AG20443 (cell line): ENCODE measurements around the gene NLGN1.
"Not testable (repeated sequence)": the region's sequence is repeated elsewhere in the genome, so short reads cannot be mapped to it uniquely, and the experiment has no call there.

Experiments used
- DNase-seq: peaks from one replicate; pipeline ENCODE4 v3.0.0; 2012; ENCODE audit warnings: low spot score, mixed read lengths

Gene NLGN1

GRCh38 chr3:174168026-174168425, 770.5 kb downstream of the NLGN1 start:
- DNase-seq = no peak

GRCh38 chr3:174168538-174169254, 771.2 kb downstream of the NLGN1 start:
- DNase-seq = no peak

- no peak for DNase-seq
Measured at GRCh38 chr3:174169736-174170135, 772.2 kb downstream of the NLGN1 start.

GRCh38 chr3:174170248-174170647, 772.7 kb downstream of the NLGN1 start:
- DNase-seq = peak; percentile 23

DNA sequence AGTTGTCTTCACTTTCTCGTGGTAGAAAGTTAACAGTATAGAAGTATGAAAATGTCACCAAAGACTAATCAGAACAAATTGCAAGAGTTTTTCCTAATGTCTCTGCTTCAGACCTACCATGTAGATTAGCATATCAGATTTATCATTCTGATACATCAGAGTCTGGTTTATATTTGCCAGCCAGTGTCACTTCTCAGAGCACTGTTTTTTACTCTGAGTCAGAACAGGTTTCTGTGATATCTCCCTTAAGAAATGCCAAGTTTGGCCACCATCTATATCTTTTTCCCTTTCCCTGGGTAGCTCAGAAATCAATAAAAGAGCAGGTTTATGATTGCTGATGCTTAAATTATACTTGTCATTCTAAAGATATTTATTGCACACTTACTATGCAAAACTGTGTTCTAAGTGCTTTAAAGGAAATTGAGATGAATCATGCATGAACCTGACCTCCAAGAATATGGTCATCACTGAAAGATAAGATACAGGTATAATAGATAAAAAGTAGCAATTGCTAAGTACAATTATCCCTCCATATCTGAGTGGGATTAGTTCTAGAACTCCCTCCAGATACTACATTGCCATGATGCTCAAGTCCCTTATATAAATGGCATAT, 788.9 kb downstream of the NLGN1 start:
- DNase-seq = no peak

- no peak for DNase-seq
Measured at GRCh38 chr3:174191380-174191779, 793.8 kb downstream of the NLGN1 start.

- DNase-seq = no peak
Measured at GRCh38 chr3:174191895-174192294, 794.4 kb downstream of the NLGN1 start.

DNA sequence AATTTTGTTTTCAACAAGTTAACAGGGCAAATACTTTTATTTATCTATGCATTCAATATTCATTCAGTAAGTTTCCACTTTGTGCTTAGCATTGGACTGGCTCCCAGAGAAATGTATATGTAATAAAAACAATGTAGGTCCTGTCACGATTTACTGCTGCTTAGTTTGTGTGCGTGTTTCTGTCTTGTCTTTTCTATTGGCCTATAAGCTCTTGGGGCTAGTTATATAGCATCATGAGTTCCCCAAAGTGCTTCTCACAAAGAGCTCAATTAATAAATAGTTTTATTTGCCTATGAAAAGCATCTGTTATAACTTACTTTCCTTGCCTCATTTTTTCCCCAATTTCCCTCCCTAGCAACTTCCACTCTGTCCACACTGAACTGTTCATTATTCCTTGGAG, 794.9 kb downstream of the NLGN1 start:
- DNase-seq = no peak

- peak; percentile 10 for DNase-seq
Measured at GRCh38 chr3:174193604-174194003, 796.1 kb downstream of the NLGN1 start.

- no peak for DNase-seq
Measured at GRCh38 chr3:174197416-174197815, 799.9 kb downstream of the NLGN1 start.

DNA sequence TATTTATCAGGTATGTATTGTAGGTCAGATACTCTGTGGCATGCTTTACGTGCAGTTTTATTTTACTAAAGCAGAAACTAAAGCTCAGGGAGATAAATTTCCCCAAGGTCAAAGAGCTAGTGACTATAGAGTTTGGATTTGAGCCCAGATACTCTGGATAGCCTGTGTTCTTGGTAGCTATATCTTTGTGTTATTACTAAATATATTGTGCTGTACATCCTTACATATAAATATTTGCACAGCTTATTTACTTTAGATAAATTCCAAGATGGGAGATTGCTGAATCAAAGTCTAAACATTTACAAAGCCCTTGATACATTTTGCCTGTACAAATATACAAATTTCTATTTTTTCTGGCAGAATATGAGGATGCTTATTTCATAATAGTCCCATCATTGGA, 800.7 kb downstream of the NLGN1 start:
- DNase-seq = no peak

DNA sequence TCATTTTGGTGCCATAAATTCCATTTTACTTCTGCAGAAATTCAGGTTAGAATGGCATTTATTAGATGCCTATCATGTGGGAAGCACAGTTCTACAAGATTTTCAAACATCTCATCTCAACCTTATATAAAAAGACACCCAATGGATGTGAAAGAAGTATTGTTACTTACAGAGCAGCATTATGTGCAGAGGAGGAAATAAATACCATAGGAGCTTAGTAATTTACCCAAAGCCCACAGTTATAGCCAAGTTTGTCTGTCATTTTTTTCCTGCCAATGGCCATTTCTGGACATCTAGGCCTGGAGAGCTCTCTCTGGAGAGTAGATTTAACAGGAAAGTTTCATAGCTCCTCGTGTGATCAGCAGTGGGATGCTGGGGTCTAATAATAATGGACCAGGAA, 802.2 kb downstream of the NLGN1 start:
- DNase-seq = no peak

DNA sequence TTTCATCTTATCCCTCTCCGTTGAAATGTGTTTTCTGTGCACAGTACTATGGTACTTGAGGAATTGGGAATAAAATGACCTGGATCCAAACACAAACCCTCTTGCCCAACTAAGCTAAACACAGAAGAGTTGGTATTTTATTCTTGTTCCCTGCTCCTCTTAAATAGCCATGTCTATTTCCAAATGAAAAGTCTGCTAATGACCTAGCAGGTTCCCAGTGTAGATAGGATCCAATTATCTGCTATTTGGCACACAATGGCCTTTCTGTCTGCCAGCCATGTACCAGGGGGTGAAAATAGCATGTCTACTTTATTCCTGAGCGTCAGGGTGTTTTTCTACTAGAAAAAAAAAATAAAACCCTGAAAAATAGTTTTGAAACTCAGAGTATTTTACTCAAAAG, 804.6 kb downstream of the NLGN1 start:
- no peak for DNase-seq

- DNase-seq = no peak
Measured at GRCh38 chr3:174202561-174202960, 805.0 kb downstream of the NLGN1 start.

GRCh38 chr3:174204765-174205164, 807.2 kb downstream of the NLGN1 start:
- no peak for DNase-seq

GRCh38 chr3:174206607-174207192, 809.2 kb downstream of the NLGN1 start:
- DNase-seq = peak; percentile 29

- no peak for DNase-seq
Measured at GRCh38 chr3:174208161-174208560, 810.6 kb downstream of the NLGN1 start.

GRCh38 chr3:174211896-174212295, 814.4 kb downstream of the NLGN1 start:
- DNase-seq = not testable (repeated sequence)

DNA sequence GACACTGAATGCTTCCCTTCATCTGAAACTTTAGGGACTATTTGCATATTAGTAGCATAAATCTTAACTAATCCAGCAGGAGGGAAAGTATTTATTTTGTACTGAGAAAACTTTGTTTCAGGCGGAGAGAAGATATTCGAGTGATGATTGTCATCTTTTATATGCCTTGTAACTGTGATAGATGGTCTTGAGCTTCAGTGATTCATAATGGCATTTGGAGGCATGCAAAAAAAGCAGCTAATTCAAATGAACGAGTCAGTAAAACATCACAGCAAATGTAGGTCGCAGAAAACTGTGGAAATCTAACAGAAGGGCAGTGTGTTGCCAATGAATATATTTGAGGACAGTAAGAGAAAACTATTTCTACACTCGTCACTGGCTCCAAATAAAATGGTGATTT, 817.9 kb downstream of the NLGN1 start:
- DNase-seq = peak; percentile 6

GRCh38 chr3:174216019-174216418, 818.5 kb downstream of the NLGN1 start:
- DNase-seq = no peak

DNA sequence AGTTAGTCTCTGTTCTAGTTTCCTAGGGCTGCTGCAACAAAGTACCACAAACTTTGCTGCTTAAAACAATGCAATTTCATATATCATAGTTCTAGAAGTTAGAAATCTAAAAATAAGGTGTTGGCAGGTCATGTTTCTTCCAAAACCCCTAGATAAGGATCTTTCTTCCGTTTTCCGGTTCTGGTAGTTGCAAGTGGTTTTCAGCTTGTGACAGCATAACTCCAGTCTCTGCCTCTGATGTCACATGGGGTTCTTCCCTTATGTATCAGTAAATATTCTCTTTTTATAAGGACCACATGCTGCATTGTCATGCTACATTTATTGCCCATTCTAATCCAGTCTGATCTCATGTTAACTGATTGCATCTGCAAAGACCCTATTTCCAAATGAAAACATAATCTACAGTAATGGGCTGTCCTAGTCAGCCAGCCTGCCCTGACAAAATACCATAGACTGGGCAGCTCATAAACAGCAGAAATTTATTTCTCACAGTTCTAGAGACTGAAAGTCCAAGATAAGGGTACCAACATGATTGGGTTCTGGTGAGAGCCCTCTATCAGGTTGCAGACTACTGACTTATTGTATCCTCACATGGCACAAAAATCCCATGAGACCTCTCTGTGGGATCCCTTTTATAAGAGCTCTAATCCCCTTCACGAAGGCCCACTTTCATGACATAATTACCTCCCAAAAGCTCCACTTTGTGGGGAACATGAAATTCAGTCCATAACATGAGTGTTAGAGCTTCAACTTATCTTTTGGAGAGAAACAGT, 819.6 kb downstream of the NLGN1 start:
- no peak for DNase-seq

GRCh38 chr3:174218016-174218415, 820.5 kb downstream of the NLGN1 start:
- no peak for DNase-seq

DNA sequence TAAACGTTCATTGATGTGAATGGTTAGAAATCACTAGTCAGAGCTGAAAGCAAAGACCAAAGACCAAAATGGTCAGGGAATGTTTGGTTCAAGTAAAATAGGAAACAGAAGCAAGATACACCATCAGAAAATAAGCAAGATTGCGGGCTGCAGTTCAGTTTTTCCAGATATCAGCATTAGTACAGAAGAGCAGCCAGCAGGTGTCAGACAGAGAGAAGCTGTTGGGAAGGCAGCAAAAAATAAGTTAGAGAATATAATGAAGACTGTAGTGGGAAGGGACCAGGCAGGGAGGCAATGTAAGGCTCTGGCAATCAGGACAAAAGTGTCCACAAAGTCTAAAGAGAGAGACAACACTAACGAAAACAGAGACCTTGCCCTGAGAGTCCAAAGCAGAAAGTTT, 822.2 kb downstream of the NLGN1 start:
- DNase-seq = no peak
